Activated B cell treated with CpG ODN at 0.5 μM for 24 hours (primary cell): ENCODE data around the gene HPN. TPM values are rescaled to one million over a fixed set of nuclear protein-coding genes. Genes with fewer than 3 reads are reported as not detected.

ENCODE experiments used
- ATAC-seq: fragments of 200-7000 bp; cut with Tn5 transposase; one replicate; pipeline ENCODE4 v1.10.0; 2021; ENCODE audit warnings: low read depth, mild to moderate bottlenecking, moderate library complexity
- CTCF ChIA-PET: fragments of 350-600 bp; sonication (Branson Sonifier 250); formaldehyde crosslinking; loops from one replicate; lab custom pipeline; 2021; ENCODE audit warnings: antibody characterized with exemption; lab: Charles Lee
- POLR2A ChIA-PET: fragments of 350-600 bp; sonication (Branson Sonifier 250); formaldehyde crosslinking; loops from one replicate; lab custom pipeline; 2021; ENCODE audit warnings: antibody characterized with exemption; lab: Charles Lee
- DNase-seq: peaks from one replicate; pipeline ENCODE4 v3.0.0; 2022
- H3K27ac Mint-ChIP-seq: one replicate; pipeline ENCODE4 v1.8.0; 2020; ENCODE audit warnings: mixed read lengths
- H3K27me3 Mint-ChIP-seq: one replicate; pipeline ENCODE4 v1.8.0; 2021; ENCODE audit warnings: mixed read lengths
- H3K36me3 Mint-ChIP-seq: one replicate; pipeline ENCODE4 v1.8.0; 2021; ENCODE audit warnings: low read depth, mixed read lengths
- H3K4me1 Mint-ChIP-seq: one replicate; pipeline ENCODE4 v1.8.0; 2021; ENCODE audit warnings: mixed read lengths
- H3K4me3 Mint-ChIP-seq: one replicate; pipeline ENCODE4 v1.8.0; 2020; ENCODE audit warnings: mild to moderate bottlenecking, mixed read lengths
- H3K9me3 Mint-ChIP-seq: one replicate; pipeline ENCODE4 v1.8.0; 2020; ENCODE audit warnings: mixed read lengths
- intact Hi-C: fragments of 100-400 bp; cut with micrococcal nuclease; formaldehyde crosslinking; loops from one replicate; pipeline ENCODE4 v1.15.1; 2024
- total RNA-seq: library from RNA; stranded (reverse); gene quantifications from 2 replicates; pipeline ENCODE4 v1.2.3, GENCODE V29; 2022
- TF ChIP-seq, protein P1 (sequence below): fragments of 200-600 bp; IDR thresholded peaks from one replicate; pipeline ENCODE4 v1.8.0; 2022; ENCODE audit warnings: antibody characterized with exemption, mild to moderate bottlenecking

The HPN gene
- total RNA-seq, 1 donor from 2014 or later: not detected

DNA sequence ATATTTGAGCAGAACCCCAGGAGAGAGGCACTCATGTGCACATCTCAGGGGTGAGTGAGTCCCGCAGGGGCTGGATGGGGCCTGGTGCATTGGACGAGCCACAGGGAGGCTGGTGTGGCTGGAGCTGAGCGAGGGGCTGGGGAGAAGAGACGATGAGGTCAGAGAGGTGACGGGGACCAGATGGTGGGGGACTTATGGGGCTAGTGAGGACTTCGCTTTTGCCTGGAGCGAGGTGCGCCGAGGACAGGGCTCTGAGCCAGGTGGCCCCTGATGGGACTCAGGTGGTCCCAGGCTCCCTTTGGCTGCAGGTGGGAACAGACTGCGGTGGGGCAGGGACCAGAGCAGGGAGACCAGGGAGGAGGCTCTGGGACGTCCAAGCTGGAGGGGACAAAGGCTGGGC, 67.2 kb downstream of the HPN start:
- TF ChIP-seq, protein P1, sequence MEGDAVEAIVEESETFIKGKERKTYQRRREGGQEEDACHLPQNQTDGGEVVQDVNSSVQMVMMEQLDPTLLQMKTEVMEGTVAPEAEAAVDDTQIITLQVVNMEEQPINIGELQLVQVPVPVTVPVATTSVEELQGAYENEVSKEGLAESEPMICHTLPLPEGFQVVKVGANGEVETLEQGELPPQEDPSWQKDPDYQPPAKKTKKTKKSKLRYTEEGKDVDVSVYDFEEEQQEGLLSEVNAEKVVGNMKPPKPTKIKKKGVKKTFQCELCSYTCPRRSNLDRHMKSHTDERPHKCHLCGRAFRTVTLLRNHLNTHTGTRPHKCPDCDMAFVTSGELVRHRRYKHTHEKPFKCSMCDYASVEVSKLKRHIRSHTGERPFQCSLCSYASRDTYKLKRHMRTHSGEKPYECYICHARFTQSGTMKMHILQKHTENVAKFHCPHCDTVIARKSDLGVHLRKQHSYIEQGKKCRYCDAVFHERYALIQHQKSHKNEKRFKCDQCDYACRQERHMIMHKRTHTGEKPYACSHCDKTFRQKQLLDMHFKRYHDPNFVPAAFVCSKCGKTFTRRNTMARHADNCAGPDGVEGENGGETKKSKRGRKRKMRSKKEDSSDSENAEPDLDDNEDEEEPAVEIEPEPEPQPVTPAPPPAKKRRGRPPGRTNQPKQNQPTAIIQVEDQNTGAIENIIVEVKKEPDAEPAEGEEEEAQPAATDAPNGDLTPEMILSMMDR: no peak
- ATAC-seq: no peak
- Mint-ChIP-seq H3K4me1 (no peaks in the 10 kb centered on the region), H3K27me3 (peaks cover 10% of the 10 kb centered on the region), H3K36me3 (no peaks in the 10 kb centered on the region), H3K4me3 (no peak overlapping the region), H3K9me3 (no peaks in the 10 kb centered on the region), H3K27ac (no peak overlapping the region)
- ChIA-PET CTCF (no interaction called here), POLR2A (no interaction called here)
- intact Hi-C loops: no loop called here
- no peak for DNase-seq

DNA sequence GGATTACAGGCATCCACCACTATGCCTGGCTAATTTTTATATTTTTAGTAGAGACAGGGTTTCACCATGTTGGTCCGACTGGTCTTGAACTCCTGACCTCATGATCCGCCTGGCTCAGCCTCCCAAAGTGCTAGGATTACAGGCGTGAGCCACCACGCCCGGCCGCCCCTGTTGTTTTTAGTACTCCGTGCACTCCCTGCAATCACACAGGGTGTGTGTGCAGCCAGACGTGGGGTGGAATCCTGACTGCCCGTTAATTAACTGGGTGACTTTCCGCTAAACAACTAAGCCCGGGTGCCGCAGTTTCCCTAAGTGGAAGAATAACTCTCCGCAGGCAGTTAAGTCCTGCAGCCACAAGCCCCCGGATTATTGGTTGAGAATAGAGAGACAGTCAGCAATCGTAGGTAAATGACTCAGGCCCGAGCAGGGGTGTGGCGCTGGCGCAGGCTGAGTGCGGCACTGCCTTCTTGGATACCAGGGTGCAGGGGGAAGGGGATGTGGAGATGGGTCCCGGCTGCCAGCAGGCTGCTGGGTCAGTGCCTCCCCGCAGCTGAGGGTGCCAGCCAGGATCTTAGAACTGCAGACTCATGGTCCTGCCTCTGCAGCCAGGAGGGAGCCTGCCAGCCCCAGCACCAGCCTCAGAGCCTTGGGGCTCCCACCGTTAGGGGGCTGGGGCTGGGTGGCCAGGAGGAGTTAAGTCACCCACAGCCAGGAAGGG, 68.0 kb downstream of the HPN start:
- TF ChIP-seq, protein P1: no peak
- Mint-ChIP-seq H3K36me3 (no peaks in the 10 kb centered on the region), H3K27ac (no peak overlapping the region), H3K27me3 (peaks cover 10% of the 10 kb centered on the region), H3K9me3 (no peaks in the 10 kb centered on the region), H3K4me1 (peaks cover 2% of the 10 kb centered on the region), H3K4me3 (no peak overlapping the region)
- ATAC-seq (no peak), DNase-seq (no peak)
- POLR2A ChIA-PET: no interaction called here
- intact Hi-C loops: no loop called here
- CTCF ChIA-PET: no interaction called here

DNA sequence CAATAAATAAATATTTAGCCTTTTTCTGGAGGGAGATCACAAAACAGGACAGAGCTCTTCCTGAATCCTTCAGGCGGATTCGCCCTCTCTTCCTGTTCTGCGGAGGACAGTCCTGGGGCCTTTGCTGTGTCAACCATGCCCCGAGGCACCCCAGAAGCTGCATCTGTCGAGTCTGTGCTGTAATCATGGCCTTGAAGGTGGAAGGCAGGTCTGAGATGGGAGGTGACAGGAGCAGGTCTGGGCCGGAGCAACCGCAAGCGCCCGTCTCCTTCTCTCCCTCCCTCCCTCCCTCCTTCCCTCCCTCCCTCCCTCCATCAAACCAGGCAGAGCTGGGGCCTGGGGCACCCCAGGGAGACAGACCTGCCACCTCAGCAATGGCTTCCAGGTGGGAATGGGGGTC, 69.5 kb downstream of the HPN start:
- ChIA-PET CTCF (no interaction called here), POLR2A (no interaction called here)
- DNase-seq: no peak
- H3K36me3 Mint-ChIP-seq: no peaks in the 10 kb centered on the region
- H3K4me1 Mint-ChIP-seq: peaks cover 4% of the 10 kb centered on the region
- TF ChIP-seq, protein P1: no peak
- H3K27me3 Mint-ChIP-seq: peaks cover 13% of the 10 kb centered on the region
- intact Hi-C loops: no loop called here
- H3K27ac Mint-ChIP-seq: no peak overlapping the region
- H3K4me3 Mint-ChIP-seq: no peak overlapping the region
- H3K9me3 Mint-ChIP-seq: no peaks in the 10 kb centered on the region
- ATAC-seq: no peak

DNA sequence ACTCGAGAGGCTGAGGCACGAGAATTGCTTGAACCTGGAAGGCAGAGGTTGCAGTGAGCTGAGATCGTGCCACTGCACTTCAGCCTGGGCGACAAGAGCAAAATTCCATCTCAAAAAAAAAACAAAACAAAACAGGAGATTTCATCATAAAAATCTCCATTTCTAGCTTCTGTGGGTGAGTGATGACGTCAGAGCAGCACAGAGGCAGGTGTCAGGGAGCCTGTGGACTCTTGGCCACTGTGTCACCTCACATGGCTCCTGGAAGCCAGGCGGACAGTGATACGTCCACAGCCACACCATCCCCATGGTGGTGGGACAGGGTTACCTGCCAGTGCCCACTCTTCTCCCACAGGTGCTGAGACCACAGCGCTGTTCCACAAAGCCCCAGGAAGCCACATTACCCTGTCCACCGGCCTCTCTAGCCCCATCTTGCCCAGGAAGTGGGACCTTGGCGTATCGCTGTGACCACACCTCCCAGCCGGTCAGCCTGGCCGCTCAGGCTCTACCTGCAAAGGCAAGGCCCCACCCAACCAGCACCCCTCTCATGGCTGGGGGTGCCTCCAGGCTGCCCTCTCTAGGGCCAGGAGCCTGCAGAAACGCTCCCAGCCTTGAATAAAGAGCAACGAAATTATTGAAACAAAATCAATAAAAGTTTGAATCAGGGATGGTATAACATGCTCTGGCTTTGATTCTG, 71.6 kb downstream of the HPN start:
- no peak overlapping the region for H3K27ac Mint-ChIP-seq
- no peaks in the 10 kb centered on the region for H3K9me3 Mint-ChIP-seq
- intact Hi-C loops: no loop called here
- ChIA-PET POLR2A (no interaction called here), CTCF (no interaction called here)
- H3K4me3 Mint-ChIP-seq: no peak overlapping the region
- H3K36me3 Mint-ChIP-seq: no peaks in the 10 kb centered on the region
- H3K27me3 Mint-ChIP-seq: peaks cover 13% of the 10 kb centered on the region
- H3K4me1 Mint-ChIP-seq: peaks cover 4% of the 10 kb centered on the region
- DNase-seq: no peak
- TF ChIP-seq, protein P1: no peak
- no peak for ATAC-seq
